ENCODE measurements around the gene RFTN1. TPM values are rescaled to one million over a fixed set of nuclear protein-coding genes. Genes with fewer than 3 reads are reported as not detected.

The RFTN1 gene
- total RNA-seq, 4 donors from 2014 or later: 113 to 137 (median 122) TPM

GRCh38 chr3:16449369-16449768, 64.1 kb downstream of the RFTN1 start:
- H3K4me1 ChIP-seq: peaks cover 0 to 37% (median 11%) of the 10 kb centered on the region in 4 donors
- H3K27ac ChIP-seq: peak overlapping the region in 3 of 4 donors; percentile 24 to 74 (median 36)
- WGBS, 2 donors: 64 to 70% methylated on average over 6 of the region's 6 CpGs
- no peaks in the 10 kb centered on the region for H3K9me3 ChIP-seq
- H3K4me3 ChIP-seq: no peak overlapping the region
- H3K27me3 ChIP-seq: no peaks in the 10 kb centered on the region
- TF ChIP-seq POLR2A (IDR thresholded peaks at IDR 0.05) (no peak), CTCF (IDR thresholded peaks at IDR 0.05) (no peak), EP300 (IDR thresholded peaks at IDR 0.05) (no peak)
- no peaks in the 10 kb centered on the region for H3K36me3 ChIP-seq
- no peak for DNase-seq (ENCODE audit: low spot score in 2 of 2)

DNA sequence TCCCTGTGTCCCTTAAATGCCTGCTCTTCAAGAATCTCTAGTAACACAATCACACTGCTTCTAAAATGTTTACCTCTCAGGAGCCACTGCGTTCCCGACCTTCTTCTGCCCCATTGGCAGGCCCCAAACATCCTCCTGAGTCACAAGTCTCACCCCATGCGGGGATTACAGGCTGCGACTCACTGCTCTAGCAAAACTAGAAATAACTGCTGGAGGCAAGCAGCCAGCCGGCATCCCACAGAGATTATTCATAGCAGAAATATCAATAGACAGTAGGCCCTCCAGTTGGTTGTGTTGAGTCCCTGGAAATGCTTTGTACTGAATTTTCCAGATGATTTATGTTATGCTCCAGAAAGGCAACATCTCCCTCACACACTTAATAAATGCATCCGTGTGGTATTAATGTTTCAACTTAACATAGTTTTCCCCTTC, 64.8 kb downstream of the RFTN1 start:
- DNase-seq (ENCODE audit: low spot score in 2 of 2): peak in 1 of 2 donors; percentile 48
- peak in 1 of 2 donors; percentile 44 for TF ChIP-seq EP300 (IDR thresholded peaks at IDR 0.05)
- TF ChIP-seq POLR2A (IDR thresholded peaks at IDR 0.05): no peak
- no peak overlapping the region for H3K4me3 ChIP-seq
- WGBS, 2 donors: 11 to 15% methylated on average over 6 of the region's 6 CpGs
- H3K9me3 ChIP-seq: no peaks in the 10 kb centered on the region
- peaks cover 0 to 36% (median 11%) of the 10 kb centered on the region in 4 donors for H3K4me1 ChIP-seq
- no peaks in the 10 kb centered on the region for H3K27me3 ChIP-seq
- H3K27ac ChIP-seq: peak overlapping the region; percentile 3 to 74 (median 30)
- H3K36me3 ChIP-seq: no peaks in the 10 kb centered on the region

GRCh38 chr3:16447135-16447534, 66.4 kb downstream of the RFTN1 start:
- DNase-seq (ENCODE audit: low spot score in 2 of 2): no peak
- Histone ChIP-seq H3K4me3 (no peak overlapping the region), H3K9me3 (no peaks in the 10 kb centered on the region), H3K36me3 (no peaks in the 10 kb centered on the region), H3K27ac (peak overlapping the region in 2 of 4 donors; percentile 36 to 74), H3K4me1 (peaks cover 0 to 37% (median 12%) of the 10 kb centered on the region in 4 donors), H3K27me3 (no peaks in the 10 kb centered on the region)
- no peak for TF ChIP-seq EP300 (IDR thresholded peaks at IDR 0.05)
- no peak for TF ChIP-seq POLR2A (IDR thresholded peaks at IDR 0.05)
- no peak for TF ChIP-seq CTCF (IDR thresholded peaks at IDR 0.05)
- 84 to 87% methylated on average over 4 of the region's 4 CpGs for WGBS, 2 donors

DNA sequence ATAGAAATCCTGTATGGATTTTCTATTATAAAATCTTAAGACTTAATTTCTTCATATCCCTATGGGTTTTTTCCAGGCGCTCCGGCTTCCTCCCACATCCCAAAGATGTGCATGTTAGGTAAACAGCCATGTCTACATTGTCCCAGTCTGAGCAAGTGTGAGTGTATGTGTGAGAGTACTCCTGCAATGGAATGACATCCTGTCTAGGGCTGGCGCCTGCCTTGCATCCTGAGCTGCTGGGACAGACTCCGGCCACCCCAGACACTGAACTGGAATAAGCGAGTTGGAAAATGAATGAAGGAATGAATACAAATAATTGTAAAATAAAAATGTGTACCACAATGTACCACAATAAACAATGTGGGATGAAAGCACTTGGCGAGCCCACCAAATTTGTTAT, 69.2 kb downstream of the RFTN1 start:
- Histone ChIP-seq H3K4me1 (peaks cover 0 to 51% (median 20%) of the 10 kb centered on the region in 4 donors), H3K27me3 (no peaks in the 10 kb centered on the region), H3K36me3 (no peaks in the 10 kb centered on the region), H3K9me3 (no peaks in the 10 kb centered on the region), H3K27ac (no peak overlapping the region), H3K4me3 (no peak overlapping the region)
- WGBS, 2 donors: 89 to 94% methylated on average over 6 of the region's 6 CpGs
- DNase-seq (ENCODE audit: low spot score in 2 of 2): no peak
- no peak for TF ChIP-seq POLR2A (IDR thresholded peaks at IDR 0.05)
- TF ChIP-seq CTCF (IDR thresholded peaks at IDR 0.05): no peak
- no peak for TF ChIP-seq EP300 (IDR thresholded peaks at IDR 0.05)

GRCh38 chr3:16442730-16443129, 70.8 kb downstream of the RFTN1 start:
- no peaks in the 10 kb centered on the region for H3K9me3 ChIP-seq
- H3K4me1 ChIP-seq: peaks cover 0 to 44% (median 15%) of the 10 kb centered on the region in 4 donors
- no peaks in the 10 kb centered on the region for H3K36me3 ChIP-seq
- no peaks in the 10 kb centered on the region for H3K27me3 ChIP-seq
- no peak overlapping the region for H3K27ac ChIP-seq
- DNase-seq (ENCODE audit: low spot score in 2 of 2): no peak
- 96 to 98% methylated on average over 1 of the region's 1 CpG for WGBS, 2 donors
- no peak overlapping the region for H3K4me3 ChIP-seq
- no peak for TF ChIP-seq EP300 (IDR thresholded peaks at IDR 0.05)
- no peak for TF ChIP-seq POLR2A (IDR thresholded peaks at IDR 0.05)
- TF ChIP-seq CTCF (IDR thresholded peaks at IDR 0.05): no peak

All from tibial nerve (tissue), 4 donors.